IPS-NIHi11 (cell line): ENCODE data around the gene IKZF3.
A peak's percentile ranks its signal among the peaks of the same experiment; 100 is the strongest.
"Not testable (repeated sequence)": the region's sequence is repeated elsewhere in the genome, so short reads cannot be mapped to it uniquely, and the experiment has no call there.

Source experiments
- DNase-seq: peaks from one replicate; pipeline ENCODE4 v3.0.0; 2012; ENCODE audit warnings: mixed read lengths, low spot score

The IKZF3 gene

DNA sequence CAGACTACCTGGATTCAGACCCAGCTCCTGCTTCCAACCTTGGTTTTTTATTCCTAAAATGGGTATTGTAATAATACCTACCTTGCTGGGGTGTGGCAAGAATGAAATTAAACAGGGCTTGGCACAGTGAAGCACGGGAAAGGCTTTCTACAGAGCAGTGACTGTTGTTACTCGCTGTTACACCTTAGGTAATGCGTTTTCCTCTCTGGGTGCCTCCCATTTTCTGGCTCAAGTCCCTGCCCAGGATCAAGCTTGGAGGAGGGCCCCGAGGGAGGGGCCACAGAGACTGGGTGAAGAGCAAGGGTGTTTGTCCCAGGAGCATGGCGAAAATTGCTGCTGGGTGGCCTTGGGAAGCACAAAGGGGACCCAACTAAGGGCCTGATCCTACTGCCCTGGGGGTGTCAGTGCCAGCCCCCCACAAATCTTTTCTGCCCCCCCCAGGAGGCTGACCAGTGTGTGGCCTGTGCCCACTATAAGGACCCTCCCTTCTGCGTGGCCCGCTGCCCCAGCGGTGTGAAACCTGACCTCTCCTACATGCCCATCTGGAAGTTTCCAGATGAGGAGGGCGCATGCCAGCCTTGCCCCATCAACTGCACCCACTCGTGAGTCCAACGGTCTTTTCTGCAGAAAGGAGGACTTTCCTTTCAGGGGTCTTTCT is 147.1 kb downstream of the IKZF3 start:
- peak; percentile 37 for DNase-seq

DNA sequence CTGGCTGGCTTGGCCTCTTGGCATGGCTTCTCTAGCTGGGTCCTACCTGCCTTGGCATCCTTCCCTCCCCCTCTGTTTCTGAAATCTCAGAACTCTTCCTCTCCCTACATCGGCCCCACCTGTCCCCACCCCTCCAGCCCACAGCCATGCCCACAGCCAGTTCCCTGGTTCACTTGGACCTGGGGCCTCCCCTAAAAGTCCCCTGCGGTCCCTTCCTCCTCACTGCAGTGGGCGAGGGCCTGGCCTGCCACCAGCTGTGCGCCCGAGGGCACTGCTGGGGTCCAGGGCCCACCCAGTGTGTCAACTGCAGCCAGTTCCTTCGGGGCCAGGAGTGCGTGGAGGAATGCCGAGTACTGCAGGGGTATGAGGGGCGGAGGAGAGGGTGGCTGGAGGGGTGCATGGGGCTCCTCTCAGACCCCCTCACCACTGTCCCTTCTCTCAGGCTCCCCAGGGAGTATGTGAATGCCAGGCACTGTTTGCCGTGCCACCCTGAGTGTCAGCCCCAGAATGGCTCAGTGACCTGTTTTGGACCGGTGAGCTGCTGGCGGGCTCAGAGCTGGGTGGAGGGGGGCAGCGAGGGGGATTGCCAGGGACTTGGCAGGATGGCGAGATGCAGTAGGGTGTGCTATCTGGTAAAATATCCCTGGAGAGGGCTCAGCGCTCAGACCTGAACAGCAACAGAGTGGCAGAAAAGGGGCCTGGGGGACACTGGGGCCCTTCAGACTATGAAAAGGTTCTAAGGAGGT is 147.9 kb downstream of the IKZF3 start:
- DNase-seq: no peak

DNA sequence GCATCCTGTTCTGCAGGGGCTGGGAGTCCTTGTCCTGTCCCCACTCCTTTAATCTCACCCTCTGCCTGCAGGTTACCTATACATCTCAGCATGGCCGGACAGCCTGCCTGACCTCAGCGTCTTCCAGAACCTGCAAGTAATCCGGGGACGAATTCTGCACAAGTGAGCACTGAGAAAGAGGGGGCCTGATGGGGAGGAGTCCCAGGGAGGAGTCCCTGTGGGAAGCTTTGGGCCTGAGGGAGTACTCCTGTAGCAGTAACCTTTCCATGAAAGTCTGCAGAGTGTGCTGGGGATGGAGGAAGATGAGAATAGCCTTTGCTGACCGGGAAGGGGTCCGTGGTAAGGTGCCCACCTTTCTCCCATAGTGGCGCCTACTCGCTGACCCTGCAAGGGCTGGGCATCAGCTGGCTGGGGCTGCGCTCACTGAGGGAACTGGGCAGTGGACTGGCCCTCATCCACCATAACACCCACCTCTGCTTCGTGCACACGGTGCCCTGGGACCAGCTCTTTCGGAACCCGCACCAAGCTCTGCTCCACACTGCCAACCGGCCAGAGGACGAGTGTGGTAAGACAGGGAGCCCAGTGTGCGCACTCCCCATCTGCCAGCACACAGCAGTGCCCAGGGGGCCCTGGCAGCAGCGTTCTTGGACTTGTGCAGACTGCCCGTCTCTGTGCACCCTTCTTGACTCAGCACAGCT is 148.6 kb downstream of the IKZF3 start:
- DNase-seq: no peak

DNA sequence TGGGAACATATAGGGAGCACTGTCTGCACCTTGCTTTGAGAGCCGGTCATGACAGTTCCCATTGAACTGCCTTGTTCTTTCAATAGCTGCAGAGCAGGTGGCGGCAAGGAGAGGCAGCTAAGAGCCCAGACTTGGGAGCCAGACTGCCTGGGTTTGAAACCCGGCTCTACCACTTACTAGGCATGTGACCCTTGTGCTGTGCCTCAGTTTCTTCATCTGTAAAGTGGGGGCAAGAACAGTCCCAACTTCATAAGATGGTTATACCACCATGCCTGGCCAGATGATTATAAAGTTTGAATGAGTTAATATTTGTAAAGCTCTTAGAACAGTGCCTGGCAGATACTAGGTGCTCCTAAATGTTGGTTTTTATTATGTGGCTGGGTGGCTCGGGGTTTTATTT is 149.9 kb downstream of the IKZF3 start:
- DNase-seq: no peak

DNA sequence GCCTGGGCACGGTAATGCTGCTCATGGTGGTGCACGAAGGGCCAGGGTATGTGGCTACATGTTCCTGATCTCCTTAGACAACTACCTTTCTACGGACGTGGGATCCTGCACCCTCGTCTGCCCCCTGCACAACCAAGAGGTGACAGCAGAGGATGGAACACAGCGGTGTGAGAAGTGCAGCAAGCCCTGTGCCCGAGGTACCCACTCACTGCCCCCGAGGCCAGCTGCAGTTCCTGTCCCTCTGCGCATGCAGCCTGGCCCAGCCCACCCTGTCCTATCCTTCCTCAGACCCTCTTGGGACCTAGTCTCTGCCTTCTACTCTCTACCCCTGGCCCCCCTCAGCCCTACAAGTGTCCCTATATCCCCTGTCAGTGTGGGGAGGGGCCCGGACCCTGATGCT is 152.3 kb downstream of the IKZF3 start:
- DNase-seq: no peak

DNA sequence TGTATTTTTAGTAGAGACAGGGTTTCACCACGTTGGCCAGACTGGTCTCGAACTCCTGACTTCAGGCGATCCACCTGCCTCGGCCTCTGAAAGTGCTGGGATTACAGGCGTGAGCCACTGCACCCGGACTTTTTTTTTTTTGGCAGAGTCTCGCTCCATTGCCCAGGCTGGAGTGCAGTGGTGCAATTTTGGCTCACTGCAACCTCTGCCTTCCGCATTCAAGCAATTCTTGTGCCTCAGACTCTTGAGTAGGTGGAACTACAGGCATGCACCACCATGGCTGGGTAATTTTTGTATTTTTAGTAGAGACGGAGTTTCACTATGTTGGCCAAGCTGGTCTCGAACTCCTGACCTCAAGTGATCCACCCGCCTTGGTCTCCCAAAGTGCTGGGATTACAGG is 153.0 kb downstream of the IKZF3 start:
- DNase-seq: not testable (repeated sequence)

DNA sequence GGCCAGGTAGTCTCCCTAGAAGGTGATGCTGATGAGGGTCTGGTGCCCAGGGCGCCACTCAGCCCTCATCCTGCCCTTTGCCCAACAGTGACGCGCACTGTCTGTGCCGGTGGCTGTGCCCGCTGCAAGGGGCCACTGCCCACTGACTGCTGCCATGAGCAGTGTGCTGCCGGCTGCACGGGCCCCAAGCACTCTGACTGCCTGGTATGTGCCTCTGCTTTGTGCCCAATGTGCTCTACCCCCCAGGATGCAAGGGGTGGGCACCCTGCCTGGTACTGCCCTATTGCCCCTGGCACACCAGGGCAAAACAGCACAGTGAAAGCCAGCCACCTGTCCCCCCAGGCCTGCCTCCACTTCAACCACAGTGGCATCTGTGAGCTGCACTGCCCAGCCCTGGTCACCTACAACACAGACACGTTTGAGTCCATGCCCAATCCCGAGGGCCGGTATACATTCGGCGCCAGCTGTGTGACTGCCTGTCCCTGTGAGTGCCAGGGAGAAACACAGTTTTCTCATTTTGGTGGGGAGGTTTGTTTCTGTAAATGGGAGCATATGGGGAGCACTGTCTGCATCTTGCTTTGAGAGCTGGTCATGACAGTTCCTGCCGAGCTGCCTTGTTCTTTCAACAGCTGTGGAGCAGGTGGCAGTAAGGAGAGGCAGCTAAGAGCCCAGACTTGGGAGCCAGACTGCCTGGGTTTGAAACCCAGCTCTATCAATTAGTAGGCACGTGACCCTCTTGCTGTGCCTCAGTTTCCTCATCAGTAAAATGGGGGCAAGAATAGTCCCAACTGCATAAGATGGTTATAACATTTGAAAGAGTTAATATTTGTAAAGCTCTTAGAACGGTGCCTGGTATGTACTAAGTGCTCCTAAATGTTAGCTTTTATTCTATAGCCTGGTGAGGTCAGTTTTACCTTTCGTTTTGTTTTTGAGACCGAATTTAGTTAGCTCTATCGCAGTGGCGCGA is 153.8 kb downstream of the IKZF3 start:
- no peak for DNase-seq

DNA sequence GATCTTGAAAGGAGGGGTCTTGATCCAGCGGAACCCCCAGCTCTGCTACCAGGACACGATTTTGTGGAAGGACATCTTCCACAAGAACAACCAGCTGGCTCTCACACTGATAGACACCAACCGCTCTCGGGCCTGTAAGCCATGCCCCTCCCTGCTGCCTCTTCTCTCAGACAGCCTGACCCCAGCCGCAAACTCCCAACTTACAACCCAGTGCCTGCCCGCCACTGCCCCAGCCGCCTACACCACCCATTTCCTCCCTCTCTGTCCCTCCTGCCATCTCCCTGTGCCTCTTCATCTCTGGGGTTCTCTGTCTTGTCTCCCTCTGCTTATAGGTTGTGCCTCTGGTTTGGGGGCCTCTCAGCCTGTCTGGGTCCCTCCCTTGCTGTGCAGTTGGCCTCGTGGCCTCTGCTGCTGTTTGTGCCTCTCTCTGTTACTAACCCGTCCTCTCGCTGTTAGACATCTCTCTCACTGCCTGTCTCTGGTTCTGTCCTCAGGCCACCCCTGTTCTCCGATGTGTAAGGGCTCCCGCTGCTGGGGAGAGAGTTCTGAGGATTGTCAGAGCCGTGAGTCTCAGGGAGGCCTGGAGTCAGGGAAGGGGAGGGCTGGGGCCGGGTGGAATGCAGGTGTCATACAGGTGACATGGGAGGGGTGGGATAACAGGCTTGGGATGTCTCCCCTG is 154.7 kb downstream of the IKZF3 start:
- no peak for DNase-seq
